22Rv1 (cell line): ENCODE measurements around the gene MYL5.

Source experiments
- CTCF ChIP-seq: fragments of 450-650 bp; IDR thresholded peaks from 2 replicates; pipeline ENCODE4 v1.5.1; 2017; ENCODE audit warnings: mild to moderate bottlenecking
- ZFX ChIP-seq: fragments of 450-650 bp; IDR thresholded peaks from 2 replicates; pipeline ENCODE4 v1.6.1; 2017; ENCODE audit warnings: antibody characterized with exemption, borderline replicate concordance

GRCh38 chr4:717601-718320 lies 43.4 kb downstream of the MYL5 start:
- no peak for TF ChIP-seq CTCF
- no peak for TF ChIP-seq ZFX
